GM18517 (cell line): Measurements from ENCODE around the gene SMCO3.

Experiments
- ATAC-seq: cut with Tn5 transposase; IDR thresholded peaks from one replicate; pipeline ENCODE4 v1.9.1; 2021; ENCODE audit warnings: mild to moderate bottlenecking, moderate library complexity; ENCODE audit not compliant: unreplicated experiment

The SMCO3 gene

GRCh38 chr12:14828892-14829291, 14.9 kb upstream of the SMCO3 start:
- no peak for ATAC-seq

- no peak for ATAC-seq
Observed at GRCh38 chr12:14827043-14827442, 13.1 kb upstream of the SMCO3 start.

- no peak for ATAC-seq
Observed at GRCh38 chr12:14826491-14826890, 12.5 kb upstream of the SMCO3 start.

- no peak for ATAC-seq
Observed at GRCh38 chr12:14825256-14825655, 11.3 kb upstream of the SMCO3 start.

DNA sequence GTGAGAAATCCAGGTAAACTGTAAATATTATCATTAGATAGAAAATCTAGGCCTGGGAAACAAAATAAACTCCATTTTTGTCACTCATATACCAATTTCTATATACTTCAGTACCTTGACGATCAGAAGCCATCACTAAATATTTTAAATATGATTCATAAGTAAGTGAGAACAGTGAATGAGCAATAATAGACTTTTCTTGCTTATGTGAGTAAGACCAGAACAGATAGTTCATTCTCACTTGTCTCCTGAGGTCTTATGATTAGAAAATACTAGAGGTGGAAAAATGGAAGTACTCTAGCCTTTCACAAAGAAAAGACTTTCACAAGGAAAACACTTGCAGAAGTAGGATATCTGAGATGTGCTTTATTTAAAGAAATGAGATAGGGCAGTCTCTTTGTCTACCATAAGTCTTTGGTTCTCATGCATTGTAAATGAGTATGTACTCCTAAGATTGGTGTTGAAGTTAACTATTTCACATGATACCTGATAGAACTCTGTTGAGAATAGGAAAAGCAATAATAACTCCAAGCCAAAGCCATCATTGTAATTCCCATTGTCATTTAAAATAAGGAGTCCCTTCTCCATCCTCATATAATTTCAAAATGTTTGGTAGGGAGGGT, 10.1 kb upstream of the SMCO3 start:
- no peak for ATAC-seq

GRCh38 chr12:14811486-14811885, 2.5 kb downstream of the SMCO3 start:
- no peak for ATAC-seq

GRCh38 chr12:14810953-14811483, 3.0 kb downstream of the SMCO3 start:
- ATAC-seq, result no peak

DNA sequence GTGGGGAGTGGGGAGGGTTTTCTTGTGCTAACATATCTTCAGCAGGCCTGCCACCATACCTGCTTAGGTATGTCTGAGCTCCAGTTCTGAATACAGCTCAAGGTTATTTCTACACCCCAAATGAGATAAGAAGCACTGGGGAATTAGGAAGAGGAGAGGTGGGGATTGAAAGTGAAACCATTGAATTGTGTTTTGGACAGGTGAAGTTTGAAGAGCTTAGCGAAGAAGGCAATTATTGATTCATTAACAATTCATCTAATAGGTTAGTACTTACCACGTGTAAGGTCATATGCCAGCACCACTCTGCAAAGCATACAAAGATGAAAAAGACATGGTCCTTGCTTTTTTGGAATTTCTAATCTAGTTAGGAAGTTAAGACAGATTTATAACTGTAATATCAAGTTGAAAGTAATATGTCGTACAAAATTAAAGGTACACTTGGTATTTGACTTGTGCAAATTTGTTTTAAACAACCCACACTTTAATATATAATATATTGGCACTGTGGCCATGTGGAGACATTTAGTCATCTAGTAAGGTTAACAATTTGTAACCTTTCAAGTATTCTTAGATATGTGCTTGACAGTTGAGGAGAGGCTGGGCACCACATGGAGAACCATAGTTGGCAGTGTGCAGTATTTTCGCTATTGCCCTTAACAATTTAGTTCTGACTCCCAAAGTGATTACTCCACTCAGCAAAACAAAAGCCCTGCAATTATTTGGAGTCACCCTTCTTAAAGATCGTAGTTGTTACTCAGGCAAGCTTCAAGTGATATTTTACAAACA, 3.6 kb downstream of the SMCO3 start:
- ATAC-seq, result no peak

DNA sequence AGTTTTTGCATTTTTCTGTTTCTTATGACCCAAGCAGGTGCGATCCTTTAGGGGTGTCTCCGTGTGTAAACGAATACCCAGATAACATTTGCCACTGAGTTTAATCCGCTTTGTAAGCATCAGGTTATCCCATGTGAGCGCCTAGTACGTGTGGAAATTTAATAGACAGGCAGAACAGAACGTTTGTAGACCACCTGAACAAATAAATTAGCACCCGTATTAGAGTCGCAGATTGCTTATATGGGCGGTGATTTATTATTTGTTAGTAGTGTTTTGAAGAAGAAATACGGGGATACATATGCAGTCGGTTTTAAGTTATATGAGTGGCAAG, 10.2 kb downstream of the SMCO3 start:
- peak; percentile 26 for ATAC-seq

DNA sequence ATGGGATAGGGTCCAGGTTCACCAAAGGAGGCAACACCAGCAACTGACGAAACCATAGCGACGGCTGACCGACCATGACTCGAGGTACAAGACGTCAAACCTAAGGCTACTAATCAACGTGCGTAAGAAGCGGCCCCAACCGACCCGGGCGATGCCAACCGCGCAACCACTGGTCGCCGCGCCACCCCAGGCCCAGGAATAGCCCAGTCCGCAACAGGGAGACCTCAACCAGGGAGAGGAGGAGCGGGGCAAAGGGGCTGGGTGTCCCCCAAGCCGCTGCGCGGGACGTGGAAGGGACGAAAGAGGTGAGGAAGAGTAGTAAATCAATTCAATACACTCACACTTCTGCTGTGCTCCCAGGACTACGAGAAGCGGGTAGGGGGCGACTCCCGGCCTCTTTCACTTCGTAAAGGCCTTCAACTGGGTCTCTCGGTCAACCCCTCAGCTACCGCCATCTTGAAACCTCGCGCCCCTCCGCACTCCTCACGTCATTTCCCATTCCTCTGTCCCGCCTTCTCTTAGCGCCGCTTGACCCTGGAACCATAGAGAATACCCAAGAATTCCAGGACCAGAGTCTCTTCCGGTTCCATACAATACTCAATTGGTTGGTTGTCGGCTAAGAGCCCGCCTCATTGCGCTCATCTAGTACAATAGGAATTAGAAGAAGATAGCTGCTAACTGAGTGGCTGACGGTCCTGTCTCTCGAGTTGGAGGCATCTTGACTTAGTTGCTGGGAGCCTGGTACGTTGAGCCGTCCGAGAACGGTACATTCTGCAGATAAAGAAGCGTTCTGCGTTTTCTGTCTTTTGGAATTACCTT, 10.8 kb downstream of the SMCO3 start, which contains the start of the genes C12orf60 and WBP11:
TSS of gene C12orf60 (plus strand) at position 660 of the 819 bp plus-strand sequence. CDS start 19,266 bp downstream, outside the sequence.
TSS of gene WBP11 (minus strand) at position 468 of the 819 bp plus-strand sequence. CDS start 2,095 bp downstream, outside the sequence.
- ATAC-seq, result peak; percentile 100

DNA sequence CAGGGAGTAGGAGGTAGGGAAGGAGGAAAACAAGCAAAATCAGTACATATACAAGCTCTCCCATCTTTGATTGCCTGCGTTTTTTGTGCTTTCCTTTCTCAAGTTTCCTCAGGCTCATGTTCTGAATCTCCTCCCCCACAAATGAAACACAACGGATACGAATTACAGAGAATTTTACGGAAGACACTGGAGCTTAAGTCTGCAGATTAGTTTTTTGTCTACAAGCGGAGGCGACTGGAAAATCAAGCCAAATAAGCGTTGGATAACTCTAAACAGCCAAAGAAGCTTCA, 11.3 kb downstream of the SMCO3 start:
- no peak for ATAC-seq

GRCh38 chr12:14802247-14802646, 11.7 kb downstream of the SMCO3 start:
- ATAC-seq, result no peak

DNA sequence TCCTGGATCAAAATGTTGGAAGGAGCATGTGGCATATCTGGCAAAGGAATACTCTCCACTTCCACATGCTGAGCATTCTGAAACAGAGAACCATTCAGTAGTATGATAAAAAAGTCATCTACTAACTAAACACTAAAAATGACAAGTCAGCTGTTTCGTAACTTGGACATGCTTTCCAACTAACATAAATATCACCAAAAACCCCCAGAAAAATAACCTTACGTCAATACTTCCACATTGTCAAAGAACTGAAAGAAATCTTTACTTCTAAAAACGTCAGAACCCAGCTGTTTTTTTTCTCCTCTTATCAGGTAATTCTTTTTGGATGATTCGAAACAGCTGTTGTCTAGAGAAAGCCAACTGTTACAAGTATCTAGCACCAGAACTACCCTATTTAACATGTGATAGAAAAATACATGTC, 18.9 kb downstream of the SMCO3 start:
- ATAC-seq, result no peak

DNA sequence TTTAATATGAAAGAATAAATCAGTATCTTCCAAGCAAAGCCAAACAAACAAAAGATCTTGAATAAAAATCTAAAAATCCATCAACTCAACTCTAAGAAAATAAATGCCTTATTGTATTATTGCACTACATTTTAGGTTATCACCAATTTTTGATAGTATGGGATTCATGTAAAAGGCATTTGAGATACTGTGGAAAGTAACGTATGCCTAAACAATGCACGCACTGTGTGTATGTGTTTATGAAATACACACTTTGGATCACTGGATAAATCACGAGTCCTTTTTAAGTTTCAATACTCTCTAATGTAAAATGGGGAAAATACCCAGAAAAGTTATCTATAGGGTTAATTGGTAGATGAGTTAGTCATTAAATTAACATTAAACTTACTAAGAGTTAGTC, 28.4 kb downstream of the SMCO3 start:
- no peak for ATAC-seq

DNA sequence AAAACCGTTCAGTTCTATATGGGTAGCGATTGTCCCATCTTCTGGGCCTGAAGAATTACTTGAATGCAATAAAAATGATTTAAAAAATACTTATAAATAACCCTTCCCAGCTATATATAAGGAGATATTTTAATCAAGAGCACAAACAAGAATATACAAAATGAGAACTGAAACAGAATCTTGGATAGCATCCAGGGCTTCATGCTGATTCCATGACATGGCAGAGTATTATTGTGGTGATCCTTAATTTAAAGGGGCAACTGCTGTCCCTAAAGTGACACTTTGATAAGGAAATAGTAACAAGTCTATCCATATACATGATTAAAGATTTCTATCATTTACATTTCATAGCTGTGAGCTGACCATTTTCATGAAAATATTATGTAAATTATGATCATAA, 29.5 kb downstream of the SMCO3 start:
- no peak for ATAC-seq

DNA sequence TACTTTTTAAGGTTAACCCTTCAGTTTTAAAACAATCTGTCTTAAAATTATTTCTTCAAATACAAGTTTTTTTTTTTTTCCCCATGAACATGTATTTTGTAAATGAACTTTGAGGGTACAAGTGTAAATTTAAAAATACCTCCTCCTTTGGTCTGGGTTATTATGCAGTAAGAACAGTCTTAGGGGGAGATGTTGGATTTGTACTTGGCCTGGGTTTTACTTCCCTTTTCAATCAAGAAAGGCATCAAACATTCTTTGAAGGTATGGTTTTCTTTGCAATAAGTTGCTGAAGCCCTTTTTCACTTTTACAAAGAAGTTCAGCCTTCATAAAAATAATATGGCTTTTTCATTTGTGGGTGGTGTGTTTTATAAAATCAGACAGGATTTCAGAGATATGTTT, 31.2 kb downstream of the SMCO3 start:
- no peak for ATAC-seq

GRCh38 chr12:14781563-14781962, 32.4 kb downstream of the SMCO3 start:
- ATAC-seq, result no peak

DNA sequence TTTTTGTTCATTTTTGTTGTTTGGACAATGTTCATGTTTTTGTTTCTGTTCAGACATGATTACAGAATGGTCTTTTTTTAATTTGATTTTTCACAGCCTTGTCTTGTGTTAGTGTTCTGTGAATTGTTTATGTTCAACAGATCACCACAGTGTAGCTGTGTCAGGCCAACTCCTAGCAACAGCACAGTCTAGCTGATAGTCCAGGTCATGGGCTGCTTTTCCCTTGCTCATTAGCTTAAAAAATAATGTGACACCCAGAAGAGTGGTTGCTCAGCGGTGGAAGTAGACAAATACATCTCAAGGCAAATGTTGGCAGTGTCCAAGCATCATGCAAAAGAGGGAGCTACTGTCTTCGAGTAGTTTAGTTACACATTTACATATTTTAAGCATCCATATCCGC, 33.1 kb downstream of the SMCO3 start:
- no peak for ATAC-seq

DNA sequence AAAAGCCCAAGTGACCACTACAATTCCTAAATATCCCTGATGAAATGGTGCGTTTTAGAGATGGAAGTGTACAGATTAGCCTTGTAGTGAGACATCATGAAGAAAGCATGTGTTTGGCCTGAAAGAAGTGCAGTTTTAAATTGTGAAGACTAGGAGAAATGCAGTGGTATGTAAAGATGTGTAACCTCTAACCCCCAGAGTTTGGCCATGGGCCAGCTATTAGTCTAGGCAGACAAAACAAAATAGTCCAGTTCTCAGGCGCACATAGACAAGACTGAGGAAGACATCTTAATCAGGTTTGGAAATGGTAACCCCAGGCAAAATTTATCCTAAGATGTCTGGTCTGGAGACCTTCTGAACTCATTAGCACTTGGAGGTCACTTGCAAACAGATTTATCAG, 34.1 kb downstream of the SMCO3 start:
- no peak for ATAC-seq

DNA sequence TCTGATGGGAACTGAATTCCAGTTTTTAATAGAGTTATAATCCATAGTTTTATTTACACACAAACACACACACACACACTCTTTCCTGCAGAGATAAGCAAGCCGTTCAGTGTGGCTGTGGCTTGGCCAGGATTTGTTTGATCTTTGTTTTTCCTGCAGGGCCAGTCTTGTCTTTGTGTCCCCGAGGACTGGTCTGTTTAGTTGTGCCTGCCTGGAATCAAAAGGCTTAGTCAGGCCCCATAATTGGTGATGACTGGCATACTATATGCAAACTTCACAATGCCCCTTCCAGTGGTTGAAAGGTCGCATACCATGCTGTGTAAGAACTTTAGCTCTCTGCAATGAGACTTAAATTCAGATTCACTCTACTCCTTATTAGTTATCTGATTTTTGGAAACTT, 36.7 kb downstream of the SMCO3 start:
- no peak for ATAC-seq

GRCh38 chr12:14776236-14776961, 37.6 kb downstream of the SMCO3 start:
- no peak for ATAC-seq
